ENCODE results near the gene DOK5.

The DOK5 gene

GRCh38 chr20:54510541-54511129 is 35.2 kb downstream of the DOK5 start:
- no peak for DNase-seq (ENCODE audit: low read depth in 2 of 3, low spot score in 1 of 3)

- DNase-seq (ENCODE audit: low read depth in 2 of 3, low spot score in 1 of 3), result no peak
Measured at GRCh38 chr20:54512694-54513093, 37.3 kb downstream of the DOK5 start.

GRCh38 chr20:54514028-54514607 is 38.7 kb downstream of the DOK5 start:
- no peak for DNase-seq (ENCODE audit: low read depth in 2 of 3, low spot score in 1 of 3)

DNA sequence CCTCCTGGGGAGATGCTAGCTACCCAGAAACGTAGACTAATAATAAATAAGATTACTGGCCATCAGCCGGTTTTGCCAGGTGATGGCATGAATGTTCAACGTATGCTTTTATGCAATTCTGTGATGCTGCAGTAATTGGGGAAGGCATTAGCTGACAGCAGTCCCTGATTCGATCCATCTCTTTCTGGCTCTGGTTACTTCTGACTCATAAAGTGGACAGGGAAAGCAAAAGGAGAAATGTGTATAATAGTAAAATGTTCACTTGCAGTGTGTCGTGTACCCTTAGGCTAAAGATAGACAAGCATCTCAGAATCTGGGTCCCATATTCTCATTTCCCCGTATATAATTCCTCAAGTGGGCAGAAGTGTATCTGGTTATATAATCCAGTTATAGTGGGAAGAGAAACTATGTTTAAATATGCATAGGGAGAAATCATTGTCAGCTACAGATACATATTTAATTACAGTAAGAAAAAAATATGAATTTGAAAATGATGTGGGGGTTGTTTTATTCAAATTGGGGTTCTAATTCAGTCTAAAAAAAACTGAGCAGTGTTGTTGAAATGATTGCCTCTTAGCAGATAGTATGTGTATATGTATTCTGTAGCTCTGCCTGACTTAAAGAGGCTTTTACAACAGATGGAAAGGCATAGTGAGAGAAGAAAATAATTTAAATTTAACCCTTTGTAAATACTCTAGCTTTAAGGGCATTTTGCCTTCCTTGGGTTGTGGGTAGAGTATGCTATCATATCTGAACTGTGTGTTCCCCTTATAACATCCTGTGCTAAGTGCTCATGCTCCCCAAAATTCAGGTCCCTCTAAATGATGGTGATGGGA is 40.6 kb downstream of the DOK5 start:
- no peak for DNase-seq (ENCODE audit: low read depth in 2 of 3, low spot score in 1 of 3)

DNA sequence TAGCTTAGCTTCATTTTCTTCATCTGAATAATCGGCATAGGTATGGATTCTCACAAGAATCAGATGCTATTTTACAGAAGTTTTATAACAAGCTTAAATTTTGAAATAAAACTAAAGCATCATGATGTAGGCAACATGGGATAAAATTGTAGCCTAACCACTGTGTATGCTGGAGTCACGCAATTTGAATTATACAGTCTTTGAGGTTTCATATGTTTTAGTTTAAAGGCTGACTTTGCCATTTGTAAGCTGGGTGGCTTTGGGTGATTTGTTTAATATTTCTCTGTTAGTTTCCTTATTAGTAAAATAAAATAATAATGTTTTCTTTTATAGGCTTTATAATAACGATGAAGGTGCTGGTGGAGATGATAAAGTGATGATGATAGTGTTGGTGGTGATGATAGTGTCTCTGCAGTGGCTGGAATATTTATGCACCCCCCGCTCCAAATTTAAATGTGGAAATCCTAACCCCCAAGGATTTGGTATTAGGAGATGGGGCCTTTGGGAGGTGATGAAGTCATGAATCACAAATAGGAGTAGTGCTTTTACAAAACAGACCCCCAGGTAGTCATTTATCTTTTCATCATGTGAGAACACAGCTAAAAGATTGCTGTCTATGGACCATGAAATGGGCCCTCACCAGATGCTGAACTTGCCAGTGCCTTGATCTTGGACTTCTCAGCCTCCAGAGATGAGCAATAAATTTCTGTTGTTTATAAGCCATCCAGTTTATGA is 42.0 kb downstream of the DOK5 start:
- no peak for DNase-seq (ENCODE audit: low read depth in 2 of 3, low spot score in 1 of 3)

DNA sequence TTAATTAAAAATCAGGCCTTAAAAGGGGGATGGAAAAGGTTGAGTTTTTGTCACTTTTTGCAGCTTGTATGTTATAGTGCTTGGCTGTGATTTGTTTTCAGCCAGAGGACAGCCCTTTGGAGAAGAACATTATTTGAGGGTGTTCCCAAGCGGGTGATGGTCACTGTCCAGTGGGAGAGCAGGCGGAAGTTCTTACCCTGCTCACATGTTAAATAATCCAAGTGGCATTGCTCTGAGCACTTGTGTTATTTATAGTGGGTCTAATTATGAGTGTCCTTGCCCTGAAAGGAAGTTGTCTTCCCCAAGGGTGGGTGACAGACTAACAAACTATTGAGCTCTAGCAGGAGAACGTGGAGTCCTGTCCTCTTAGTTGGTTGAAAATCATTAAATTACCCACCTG is 49.5 kb downstream of the DOK5 start:
- no peak for DNase-seq (ENCODE audit: low read depth in 2 of 3, low spot score in 1 of 3)

DNA sequence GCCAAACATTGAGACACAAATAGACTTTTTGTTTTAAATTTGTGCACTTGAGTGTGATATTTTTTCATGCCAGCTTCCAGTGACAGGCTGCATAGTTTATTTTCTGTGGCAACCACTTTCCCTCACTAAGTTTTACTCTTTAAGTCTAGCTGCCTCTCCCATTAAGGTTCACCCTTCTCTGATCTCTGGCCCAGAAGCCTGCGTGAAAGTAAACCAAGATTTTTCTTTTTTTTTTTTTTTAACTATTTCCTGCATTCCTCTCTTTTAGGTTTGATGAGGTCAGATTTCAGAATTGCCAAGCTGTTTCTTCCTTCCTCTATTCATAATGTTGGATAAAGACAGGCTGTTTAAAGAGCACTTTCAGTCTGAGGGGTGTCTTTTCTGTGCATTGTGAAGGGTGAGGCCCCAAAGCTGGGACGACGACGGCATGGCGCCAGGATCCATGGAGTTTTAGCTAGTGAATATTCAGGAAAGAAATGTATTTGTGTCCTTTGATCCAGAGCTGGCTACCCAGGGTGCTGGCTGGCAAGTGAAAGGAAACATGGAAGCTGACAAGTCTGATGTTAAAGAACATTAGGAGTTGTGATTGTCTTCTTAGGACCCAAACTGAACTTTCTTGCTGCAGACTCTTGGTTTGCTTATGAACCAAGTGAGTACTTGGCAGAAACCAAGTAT is 50.7 kb downstream of the DOK5 start:
- DNase-seq (ENCODE audit: low read depth in 2 of 3, low spot score in 1 of 3), result no peak

GRCh38 chr20:54526801-54527200 is 51.4 kb downstream of the DOK5 start:
- no peak for DNase-seq (ENCODE audit: low read depth in 2 of 3, low spot score in 1 of 3)

GRCh38 chr20:54532573-54532972 is 57.2 kb downstream of the DOK5 start:
- DNase-seq (ENCODE audit: low read depth in 2 of 3, low spot score in 1 of 3), result no peak

- DNase-seq (ENCODE audit: low read depth in 2 of 3, low spot score in 1 of 3), result no peak
Measured at GRCh38 chr20:54534101-54534500, 58.7 kb downstream of the DOK5 start.

DNA sequence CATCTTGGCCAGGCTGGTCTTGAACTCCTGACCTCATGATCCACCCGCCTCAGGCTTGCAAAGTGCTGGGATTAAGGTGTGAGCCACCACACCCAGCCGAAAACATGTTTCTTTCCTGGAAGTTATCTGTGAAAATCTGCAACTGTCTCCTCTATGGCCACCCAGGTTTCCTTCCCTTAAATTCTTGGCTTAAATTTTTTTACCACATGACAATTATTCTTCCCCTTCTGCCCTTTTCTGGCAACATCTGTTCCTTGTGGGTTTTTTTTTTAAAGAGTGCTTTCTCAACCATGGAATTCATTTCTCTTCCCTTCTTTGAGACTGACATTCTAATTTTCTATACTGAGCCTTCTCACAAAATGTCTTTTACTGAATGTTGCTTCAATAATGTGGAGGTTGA is 59.6 kb downstream of the DOK5 start:
- DNase-seq (ENCODE audit: low read depth in 2 of 3, low spot score in 1 of 3), result no peak

- DNase-seq (ENCODE audit: low read depth in 2 of 3, low spot score in 1 of 3), result no peak
Measured at GRCh38 chr20:54535746-54536145, 60.4 kb downstream of the DOK5 start.

- DNase-seq (ENCODE audit: low read depth in 2 of 3, low spot score in 1 of 3), result no peak
Measured at GRCh38 chr20:54539521-54540046, 64.2 kb downstream of the DOK5 start.

DNA sequence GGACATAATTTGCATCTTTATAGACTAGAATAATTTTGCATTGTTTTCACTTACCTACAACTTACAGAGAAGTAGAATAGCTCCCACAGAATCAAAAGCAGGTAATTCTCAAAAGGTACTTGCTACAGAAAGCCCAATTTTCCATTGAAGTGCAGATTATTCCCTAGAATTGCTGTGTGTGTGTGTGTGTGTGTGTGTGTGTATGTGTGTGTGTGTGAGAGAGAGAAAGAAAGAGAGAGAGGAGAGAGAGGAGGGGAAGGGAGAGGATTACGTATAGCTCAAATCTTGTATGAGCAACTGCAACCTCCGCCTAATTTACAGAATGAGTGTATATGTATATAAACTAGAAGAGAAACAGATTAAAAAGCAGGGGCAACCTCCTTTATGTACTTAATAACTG is 68.0 kb downstream of the DOK5 start:
- no peak for DNase-seq (ENCODE audit: low read depth in 2 of 3, low spot score in 1 of 3)

DNA sequence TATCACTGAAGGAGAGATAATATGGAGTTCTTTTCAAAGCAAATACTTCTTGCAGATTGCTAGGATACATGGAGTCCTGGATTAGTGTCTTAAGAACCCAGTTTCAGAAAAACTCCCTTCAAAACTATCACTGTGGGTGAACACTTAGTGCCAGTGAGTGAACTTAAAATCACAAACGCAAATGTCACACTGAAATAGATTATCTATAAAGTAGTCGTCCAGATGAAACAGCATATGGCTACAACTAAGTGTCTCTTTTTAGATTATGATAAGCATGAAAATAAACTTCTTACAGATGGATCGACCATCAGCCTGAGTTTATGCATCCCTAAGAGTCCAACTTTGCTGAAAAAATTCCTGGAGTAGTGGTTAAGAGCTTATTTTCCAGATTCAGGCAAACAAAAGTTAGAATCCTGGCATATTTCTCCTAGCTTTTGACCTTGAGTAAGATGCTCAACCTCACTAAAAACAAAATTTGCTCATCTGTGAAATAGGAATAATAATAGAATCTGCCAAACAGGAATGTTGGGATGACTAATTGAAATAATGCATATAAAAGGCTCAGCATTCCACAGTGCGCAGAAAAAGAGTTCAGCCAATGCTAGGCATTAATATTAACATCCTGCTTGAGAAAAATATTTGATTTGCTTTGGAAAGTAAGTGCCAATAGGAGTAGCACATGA is 70.4 kb downstream of the DOK5 start:
- DNase-seq (ENCODE audit: low read depth in 2 of 3, low spot score in 1 of 3), result no peak

DNA sequence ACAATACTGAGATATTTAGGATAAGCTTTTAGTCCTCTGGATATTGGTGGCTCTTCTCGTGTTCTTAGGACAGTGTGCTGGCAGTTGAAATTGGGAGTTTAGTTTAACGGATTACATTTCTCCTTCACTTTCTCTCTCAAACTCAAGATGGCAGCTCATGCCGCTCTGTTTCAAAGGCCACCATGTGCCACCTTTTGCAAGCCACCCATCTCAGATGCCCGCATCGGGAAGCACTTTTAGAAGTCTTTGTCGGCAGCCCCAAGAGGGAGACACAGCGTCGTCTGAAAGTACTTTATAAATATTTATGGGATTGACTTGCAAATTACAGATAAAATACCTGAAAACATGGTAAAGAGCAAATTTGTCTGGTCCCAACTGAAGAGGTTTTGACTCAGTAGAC is 73.5 kb downstream of the DOK5 start:
- DNase-seq (ENCODE audit: low read depth in 2 of 3, low spot score in 1 of 3), result no peak

- DNase-seq (ENCODE audit: low read depth in 2 of 3, low spot score in 1 of 3), result no peak
Measured at GRCh38 chr20:54549658-54550326, 74.4 kb downstream of the DOK5 start.

GRCh38 chr20:54550776-54551396 is 75.5 kb downstream of the DOK5 start:
- DNase-seq (ENCODE audit: low read depth in 2 of 3, low spot score in 1 of 3), result no peak

GRCh38 chr20:54554006-54554405 is 78.6 kb downstream of the DOK5 start:
- no peak for DNase-seq (ENCODE audit: low read depth in 2 of 3, low spot score in 1 of 3)
